ENCODE results near the gene CORO2B. TPM values are rescaled to one million over a fixed set of nuclear protein-coding genes. Genes with fewer than 3 reads are reported as not detected.

Gene CORO2B
- total RNA-seq, 4 donors from 2014 or later, result 0.70 to 9.1 (median 1.7) TPM

GRCh38 chr15:68565234-68565633, 13.6 kb upstream of the CORO2B start:
- Histone ChIP-seq H3K4me3 (no peak overlapping the region), H3K36me3 (no peaks in the 10 kb centered on the region), H3K27ac (no peak overlapping the region), H3K9me3 (no peaks in the 10 kb centered on the region), H3K27me3 (no peaks in the 10 kb centered on the region), H3K4me1 (no peaks in the 10 kb centered on the region)
- no peak for TF ChIP-seq CTCF (IDR thresholded peaks at IDR 0.05)
- no peak for TF ChIP-seq POLR2A (IDR thresholded peaks at IDR 0.05)
- no peak for DNase-seq

- no peaks in the 10 kb centered on the region for H3K36me3 ChIP-seq
- H3K27me3 ChIP-seq, result no peaks in the 10 kb centered on the region
- TF ChIP-seq CTCF (IDR thresholded peaks at IDR 0.05), result no peak
- TF ChIP-seq POLR2A (IDR thresholded peaks at IDR 0.05), result no peak
- no peaks in the 10 kb centered on the region for H3K4me1 ChIP-seq
- no peak overlapping the region for H3K4me3 ChIP-seq
- peak in 1 of 3 donors; percentile 23 for DNase-seq
- no peaks in the 10 kb centered on the region for H3K9me3 ChIP-seq
- no peak overlapping the region for H3K27ac ChIP-seq
Measured at GRCh38 chr15:68565726-68566125, 13.1 kb upstream of the CORO2B start.

- Histone ChIP-seq H3K36me3 (no peaks in the 10 kb centered on the region), H3K4me3 (no peak overlapping the region), H3K27me3 (no peaks in the 10 kb centered on the region), H3K4me1 (no peaks in the 10 kb centered on the region), H3K9me3 (no peaks in the 10 kb centered on the region), H3K27ac (no peak overlapping the region)
- TF ChIP-seq CTCF (IDR thresholded peaks at IDR 0.05), result no peak
- no peak for TF ChIP-seq POLR2A (IDR thresholded peaks at IDR 0.05)
- DNase-seq, result peak in 1 of 3 donors; percentile 15
Measured at GRCh38 chr15:68566377-68566954, 12.3 kb upstream of the CORO2B start.

GRCh38 chr15:68567345-68567744, 11.4 kb upstream of the CORO2B start:
- H3K9me3 ChIP-seq, result no peaks in the 10 kb centered on the region
- no peak overlapping the region for H3K4me3 ChIP-seq
- no peaks in the 10 kb centered on the region for H3K36me3 ChIP-seq
- H3K4me1 ChIP-seq, result no peaks in the 10 kb centered on the region
- no peak for TF ChIP-seq CTCF (IDR thresholded peaks at IDR 0.05)
- no peak for TF ChIP-seq POLR2A (IDR thresholded peaks at IDR 0.05)
- H3K27ac ChIP-seq, result no peak overlapping the region
- no peak for DNase-seq
- H3K27me3 ChIP-seq, result no peaks in the 10 kb centered on the region

- TF ChIP-seq CTCF (IDR thresholded peaks at IDR 0.05) (no peak), POLR2A (IDR thresholded peaks at IDR 0.05) (no peak)
- no peak overlapping the region for H3K27ac ChIP-seq
- no peaks in the 10 kb centered on the region for H3K4me1 ChIP-seq
- H3K4me3 ChIP-seq, result no peak overlapping the region
- DNase-seq, result no peak
- no peaks in the 10 kb centered on the region for H3K27me3 ChIP-seq
- H3K36me3 ChIP-seq, result no peaks in the 10 kb centered on the region
- H3K9me3 ChIP-seq, result no peaks in the 10 kb centered on the region
Measured at GRCh38 chr15:68570974-68571373, 7.8 kb upstream of the CORO2B start.

- Histone ChIP-seq H3K4me3 (no peak overlapping the region), H3K27me3 (no peaks in the 10 kb centered on the region), H3K27ac (no peak overlapping the region), H3K36me3 (no peaks in the 10 kb centered on the region), H3K9me3 (no peaks in the 10 kb centered on the region), H3K4me1 (no peaks in the 10 kb centered on the region)
- TF ChIP-seq POLR2A (IDR thresholded peaks at IDR 0.05) (no peak), CTCF (IDR thresholded peaks at IDR 0.05) (no peak)
- no peak for DNase-seq
Measured at GRCh38 chr15:68571582-68571981, 7.2 kb upstream of the CORO2B start.

Data from Peyer's patch (tissue), 4 donors.